A549 treated with Hydrocortisone at 1 μM for 4 hours (cell line): ENCODE measurements around the gene BRD8. TPM values are rescaled to one million over a fixed set of nuclear protein-coding genes. Genes with fewer than 3 reads are reported as not detected.

ENCODE experiments used
- total RNA-seq: library from RNA; stranded (reverse); fragments of 200-300 nt; extraction: Qiagen RNA extraction; gene quantifications from 5 replicates; pipeline ENCODE4 v1.2.3, GENCODE V29; 2022

The BRD8 gene
- total RNA-seq: 42.5 to 59.3 TPM (median 47.7 TPM) in 5 replicates

GRCh38 chr5:138178516-138179276 lies at the start of gene BRD8, which contains the start of gene KIF20A:
BRD8 (minus strand) TSS chr5:138178630; CDS start chr5:138178614, 16 bp downstream.
KIF20A (plus strand) TSS chr5:138179112; CDS start chr5:138179681, 569 bp downstream.

GRCh38 chr5:138213161-138214029 lies 35.0 kb upstream of the BRD8 start, which contains the start of gene CDC23:
CDC23 (minus strand) TSS chr5:138213323; CDS start chr5:138213312, 11 bp downstream.

GRCh38 chr5:138138949-138139780 lies 39.3 kb downstream of the BRD8 start, which contains the start of gene NME5:
NME5 (minus strand) TSS chr5:138139428; CDS start chr5:138138780, 648 bp downstream.

Other genes starting within 250 kb of the BRD8 start
- gene FAM13B, start 145.6 kb downstream of the BRD8 start, total RNA-seq: 10.8 to 17.0 TPM (median 12.1 TPM) in 5 replicates
- not detected in 5 replicates for gene WNT8A, start 94.6 kb downstream of the BRD8 start, total RNA-seq
- gene NME5, start 39.2 kb downstream of the BRD8 start, total RNA-seq: not detected in 5 replicates
- gene KIF20A, start 482 bp upstream of the BRD8 start, total RNA-seq: 39.4 to 57.5 TPM (median 43.3 TPM) in 5 replicates
- gene CDC23, start 34.7 kb upstream of the BRD8 start, total RNA-seq: 20.1 to 38.6 TPM (median 25.6 TPM) in 5 replicates
- 0.06 to 0.12 TPM (median 0.07 TPM) in 3 of 5 replicates, not detected in the others for gene GFRA3, start 96.0 kb upstream of the BRD8 start, total RNA-seq
- gene CDC25C, start 153.2 kb upstream of the BRD8 start, total RNA-seq: 8.8 to 11.3 TPM (median 9.4 TPM) in 5 replicates
- 19.7 to 21.5 TPM (median 19.9 TPM) in 5 replicates for gene FAM53C, start 159.6 kb upstream of the BRD8 start, total RNA-seq
- 33.2 to 55.5 TPM (median 39.2 TPM) in 5 replicates for gene KDM3B, start 174.1 kb upstream of the BRD8 start, total RNA-seq